RPMI7951 (cell line): Measurements from ENCODE around the gene NUDT16. TPM values are rescaled to one million over a fixed set of nuclear protein-coding genes. Genes with fewer than 3 reads are reported as not detected.

ENCODE experiments used
- total RNA-seq: library from RNA; depleted of rRNA; stranded (reverse); fragments of >200 nt; shearing (Covaris generic); gene quantifications from 2 replicates; pipeline ENCODE4 v1.2.3, GENCODE V29; 2014; rRNA removed

Gene NUDT16
- total RNA-seq, 1 experiment from 2014 or later = 10.1 TPM

Other genes with a start within 250 kb of the NUDT16 start
- 194 and 195 TPM in 2 replicates for gene MRPL3, start 121.2 kb downstream of the NUDT16 start, total RNA-seq